Transverse colon (tissue), 4 donors: ENCODE measurements around the gene PHGDH.

ENCODE experiments used
- EP300 ChIP-seq: sonication (generic); formaldehyde crosslinking; IDR thresholded peaks from one replicate; pipeline ENCODE4 v1.6.1; 2017; ENCODE audit warnings: antibody characterized with exemption, low read depth
- POLR2A ChIP-seq: fragments of 450-650 bp; IDR thresholded peaks from one replicate; pipeline ENCODE4 v1.6.1; 2016; ENCODE audit warnings: antibody characterized with exemption, mild to moderate bottlenecking, moderate library complexity
- POLR2AphosphoS5 ChIP-seq, 3 donors: sonication (generic); formaldehyde crosslinking; IDR thresholded peaks; one replicate each; pipeline ENCODE4 v1.6.1; 2016; ENCODE audit warnings: antibody characterized with exemption in 3 of 3
- TF ChIP-seq, protein P1 (sequence below), 5 experiments: fragments of 200-600 bp in 3 of 5; fragments of 450-650 bp in 2 of 5; sonication (generic) in 3 of 5; IDR thresholded peaks; 1 replicate in 2 of 5; 2 replicates in 3 of 5; pipeline ENCODE4 v1.5.1; 2016 to 2017; ENCODE audit warnings: antibody characterized with exemption in 5 of 5, inconsistent platforms in 3 of 5, mild to moderate bottlenecking in 2 of 5, moderate library complexity in 1 of 5

DNA sequence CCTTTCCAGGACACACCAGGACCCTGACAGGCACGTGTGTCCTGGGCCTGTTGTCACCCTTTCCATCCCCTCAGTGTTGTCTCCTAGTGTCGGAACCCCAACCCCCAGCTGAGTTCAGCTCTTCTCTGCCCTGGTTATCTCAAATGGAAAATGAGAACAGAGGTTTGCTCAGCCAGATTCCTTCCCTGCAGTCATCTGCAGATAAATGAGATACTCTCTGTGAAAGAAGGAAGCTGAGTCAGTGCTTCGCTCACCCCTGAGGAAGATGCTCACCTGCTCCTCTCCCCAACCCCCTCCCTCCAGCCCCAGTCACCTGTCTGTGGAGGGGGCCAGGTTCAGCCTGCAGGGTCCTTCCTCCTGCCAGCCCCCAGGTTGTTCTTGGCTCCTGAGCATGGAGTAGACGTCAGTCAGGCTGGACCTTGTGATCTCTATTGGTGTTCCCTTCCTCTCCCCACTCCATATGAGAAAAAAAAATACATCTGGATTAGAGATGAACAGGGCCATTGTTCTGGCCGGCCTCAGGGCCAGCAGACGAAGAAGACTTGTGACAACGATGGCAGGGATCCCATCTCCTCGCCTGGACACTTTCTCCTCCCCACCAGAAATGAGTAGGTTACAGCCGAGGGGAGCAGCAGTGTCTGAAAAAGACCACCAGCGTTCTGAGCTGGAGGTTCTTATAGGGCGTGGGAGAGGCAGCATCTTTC is 20.9 kb downstream of the PHGDH start:
- TF ChIP-seq POLR2AphosphoS5 (IDR thresholded peaks at IDR 0.05): no peak
- TF ChIP-seq, protein P1, sequence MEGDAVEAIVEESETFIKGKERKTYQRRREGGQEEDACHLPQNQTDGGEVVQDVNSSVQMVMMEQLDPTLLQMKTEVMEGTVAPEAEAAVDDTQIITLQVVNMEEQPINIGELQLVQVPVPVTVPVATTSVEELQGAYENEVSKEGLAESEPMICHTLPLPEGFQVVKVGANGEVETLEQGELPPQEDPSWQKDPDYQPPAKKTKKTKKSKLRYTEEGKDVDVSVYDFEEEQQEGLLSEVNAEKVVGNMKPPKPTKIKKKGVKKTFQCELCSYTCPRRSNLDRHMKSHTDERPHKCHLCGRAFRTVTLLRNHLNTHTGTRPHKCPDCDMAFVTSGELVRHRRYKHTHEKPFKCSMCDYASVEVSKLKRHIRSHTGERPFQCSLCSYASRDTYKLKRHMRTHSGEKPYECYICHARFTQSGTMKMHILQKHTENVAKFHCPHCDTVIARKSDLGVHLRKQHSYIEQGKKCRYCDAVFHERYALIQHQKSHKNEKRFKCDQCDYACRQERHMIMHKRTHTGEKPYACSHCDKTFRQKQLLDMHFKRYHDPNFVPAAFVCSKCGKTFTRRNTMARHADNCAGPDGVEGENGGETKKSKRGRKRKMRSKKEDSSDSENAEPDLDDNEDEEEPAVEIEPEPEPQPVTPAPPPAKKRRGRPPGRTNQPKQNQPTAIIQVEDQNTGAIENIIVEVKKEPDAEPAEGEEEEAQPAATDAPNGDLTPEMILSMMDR (IDR thresholded peaks at IDR 0.05): no peak
- no peak for TF ChIP-seq POLR2A
- no peak for TF ChIP-seq EP300
